ENCODE measurements around the gene OXA1L.

DNA sequence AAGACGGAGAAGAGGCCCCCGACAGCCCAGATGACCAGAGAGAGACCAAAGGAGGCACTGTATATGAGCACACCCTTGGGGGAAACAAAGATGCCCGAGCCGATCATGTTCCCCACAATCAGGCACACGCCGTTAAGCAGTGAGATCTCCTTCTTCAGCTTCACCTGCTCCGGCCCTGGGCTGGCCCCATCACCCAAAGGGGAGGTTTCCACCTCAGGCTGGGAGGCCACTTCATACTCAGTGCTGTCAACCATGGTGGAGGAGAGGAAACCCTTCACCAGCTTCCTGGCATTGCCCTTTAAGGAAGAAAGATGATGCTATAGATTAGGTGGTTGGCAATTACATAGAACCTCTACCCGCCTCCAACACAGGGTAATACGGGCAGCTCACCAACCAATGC is 46.7 kb downstream of the OXA1L start:
- TF ChIP-seq, protein P1, sequence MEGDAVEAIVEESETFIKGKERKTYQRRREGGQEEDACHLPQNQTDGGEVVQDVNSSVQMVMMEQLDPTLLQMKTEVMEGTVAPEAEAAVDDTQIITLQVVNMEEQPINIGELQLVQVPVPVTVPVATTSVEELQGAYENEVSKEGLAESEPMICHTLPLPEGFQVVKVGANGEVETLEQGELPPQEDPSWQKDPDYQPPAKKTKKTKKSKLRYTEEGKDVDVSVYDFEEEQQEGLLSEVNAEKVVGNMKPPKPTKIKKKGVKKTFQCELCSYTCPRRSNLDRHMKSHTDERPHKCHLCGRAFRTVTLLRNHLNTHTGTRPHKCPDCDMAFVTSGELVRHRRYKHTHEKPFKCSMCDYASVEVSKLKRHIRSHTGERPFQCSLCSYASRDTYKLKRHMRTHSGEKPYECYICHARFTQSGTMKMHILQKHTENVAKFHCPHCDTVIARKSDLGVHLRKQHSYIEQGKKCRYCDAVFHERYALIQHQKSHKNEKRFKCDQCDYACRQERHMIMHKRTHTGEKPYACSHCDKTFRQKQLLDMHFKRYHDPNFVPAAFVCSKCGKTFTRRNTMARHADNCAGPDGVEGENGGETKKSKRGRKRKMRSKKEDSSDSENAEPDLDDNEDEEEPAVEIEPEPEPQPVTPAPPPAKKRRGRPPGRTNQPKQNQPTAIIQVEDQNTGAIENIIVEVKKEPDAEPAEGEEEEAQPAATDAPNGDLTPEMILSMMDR (conservative IDR thresholded peaks at IDR 0.05 in 1 of 2, IDR thresholded peaks at IDR 0.05 in 1 of 2; ENCODE audit: extremely low read depth in 1 of 2, insufficient read depth in 1 of 2, low read depth in 1 of 2, low read length in 2 of 2), result no peak
- no peak for TF ChIP-seq EZH2 (IDR thresholded peaks at IDR 0.05; ENCODE audit: borderline replicate concordance, low read length)

Data from mammary epithelial cell (primary cell).